OCI-LY1 (cell line): ENCODE measurements around the gene PPBP.

Experiments
- H2AFZ ChIP-seq: fragments of 200-600 bp; sonication (generic), shearing (Covaris generic); 2 replicates; pipeline ENCODE4 v1.6.0; 2014; ENCODE audit warnings: antibody characterized with exemption, mild to moderate bottlenecking, low read length
- H3F3A ChIP-seq: fragments of 200-600 bp; sonication (generic), shearing (Covaris generic); 2 replicates; pipeline ENCODE4 v1.6.0; 2014; ENCODE audit warnings: mild to moderate bottlenecking, antibody characterized with exemption, low read length, moderate library complexity; ENCODE audit not compliant: insufficient read depth
- H3K27ac ChIP-seq: fragments of 200-600 bp; sonication (generic); 2 replicates; pipeline ENCODE4 v1.5.1; 2014; ENCODE audit warnings: low read length, mixed run types, mild to moderate bottlenecking, low read depth; ENCODE audit not compliant: poor library complexity, severe bottlenecking
- H3K27me3 ChIP-seq: fragments of 200-600 bp; sonication (generic); 2 replicates; pipeline ENCODE4 v1.6.0; 2014; ENCODE audit warnings: antibody characterized with exemption, mild to moderate bottlenecking, low read length, moderate library complexity; ENCODE audit not compliant: insufficient read depth
- H3K36me3 ChIP-seq: fragments of 200-600 bp; sonication (generic); 2 replicates; pipeline ENCODE4 v1.6.1; 2014; ENCODE audit warnings: mild to moderate bottlenecking, antibody characterized with exemption, low read length, moderate library complexity, mixed read lengths; ENCODE audit not compliant: insufficient read depth
- H3K4me1 ChIP-seq: fragments of 200-600 bp; sonication (generic); 2 replicates; pipeline ENCODE4 v1.5.1; 2014; ENCODE audit warnings: mild to moderate bottlenecking, low read length, moderate library complexity; ENCODE audit not compliant: insufficient read depth, severe bottlenecking
- H3K4me2 ChIP-seq: fragments of 200-600 bp; sonication (generic), shearing (Covaris generic); 2 replicates; pipeline ENCODE4 v1.6.1; 2014; ENCODE audit warnings: low read length
- H3K4me3 ChIP-seq: fragments of 200-600 bp; sonication (generic); 2 replicates; pipeline ENCODE4 v1.5.1; 2014; ENCODE audit warnings: low read length, low read depth, mild to moderate bottlenecking, mixed read lengths; ENCODE audit not compliant: poor library complexity, severe bottlenecking
- H3K79me2 ChIP-seq: fragments of 200-600 bp; shearing (Covaris generic); 2 replicates; pipeline ENCODE4 v1.6.1; 2016; ENCODE audit warnings: mixed run types, low read length, mixed read lengths; ENCODE audit not compliant: insufficient read depth
- H3K9ac ChIP-seq: fragments of 200-600 bp; sonication (generic), shearing (Covaris generic); 2 replicates; pipeline ENCODE4 v1.6.1; 2014; ENCODE audit warnings: mild to moderate bottlenecking, low read length, mixed read lengths
- H3K9me2 ChIP-seq: fragments of 200-600 bp; sonication (generic), shearing (Covaris generic); 2 replicates; pipeline ENCODE4 v1.6.1; 2014; ENCODE audit warnings: low read depth, mild to moderate bottlenecking, low read length, mixed read lengths
- H3K9me3 ChIP-seq: fragments of 200-600 bp; shearing (Covaris generic); 2 replicates; pipeline ENCODE4 v1.6.1; 2014; ENCODE audit warnings: low read length, mixed read lengths
- H4K20me1 ChIP-seq: fragments of 200-600 bp; sonication (generic), shearing (Covaris generic); 2 replicates; pipeline ENCODE4 v1.6.0; 2016; ENCODE audit warnings: mild to moderate bottlenecking, low read length; ENCODE audit not compliant: insufficient read depth
- EZH2 ChIP-seq: fragments of 200-600 bp; sonication (generic), shearing (Covaris generic); IDR thresholded peaks from 2 replicates; pipeline ENCODE4 v1.8.0; 2017; ENCODE audit warnings: borderline replicate concordance, mixed run types, mild to moderate bottlenecking, antibody characterized with exemption, low read length, moderate library complexity, mixed read lengths
- TF ChIP-seq, protein P1 (sequence below): fragments of 200-600 bp; sonication (generic), shearing (Covaris generic); IDR thresholded peaks from 2 replicates; pipeline ENCODE4 v1.5.1; 2017; ENCODE audit warnings: mild to moderate bottlenecking, antibody characterized with exemption, low read length, moderate library complexity, mixed read lengths

PPBP gene

DNA sequence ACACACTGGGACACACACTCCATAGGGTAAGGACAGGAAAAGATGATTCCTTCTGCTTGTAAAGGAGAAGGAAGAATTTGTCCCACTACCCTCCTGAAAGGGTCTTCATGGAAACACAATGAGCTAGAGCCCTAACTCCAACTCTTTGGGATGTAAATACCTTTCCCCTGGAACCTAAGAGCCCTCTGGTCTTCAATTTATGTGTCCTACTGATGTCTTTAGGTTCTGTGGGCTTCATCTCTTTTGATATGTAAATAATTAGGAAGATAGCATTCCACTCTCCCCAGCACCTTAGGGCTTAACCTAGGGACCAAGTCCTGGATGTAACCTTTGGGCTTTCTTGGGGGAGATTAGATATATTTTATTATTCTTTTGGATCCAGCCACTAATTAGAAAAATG, 44.4 kb downstream of the PPBP start:
- Histone ChIP-seq H4K20me1 (no peaks in the 10 kb centered on the region), H3K27ac (no peak overlapping the region), H3K27me3 (no peaks in the 10 kb centered on the region), H2AFZ (no peak overlapping the region), H3K9ac (no peak overlapping the region), H3K4me3 (no peak overlapping the region), H3K9me3 (no peaks in the 10 kb centered on the region), H3K4me1 (no peaks in the 10 kb centered on the region), H3K36me3 (no peaks in the 10 kb centered on the region), H3K9me2 (no peaks in the 10 kb centered on the region), H3K79me2 (no peaks in the 10 kb centered on the region), H3K4me2 (no peak overlapping the region), H3F3A (no peaks in the 10 kb centered on the region)
- TF ChIP-seq EZH2: no peak
- TF ChIP-seq, protein P1, sequence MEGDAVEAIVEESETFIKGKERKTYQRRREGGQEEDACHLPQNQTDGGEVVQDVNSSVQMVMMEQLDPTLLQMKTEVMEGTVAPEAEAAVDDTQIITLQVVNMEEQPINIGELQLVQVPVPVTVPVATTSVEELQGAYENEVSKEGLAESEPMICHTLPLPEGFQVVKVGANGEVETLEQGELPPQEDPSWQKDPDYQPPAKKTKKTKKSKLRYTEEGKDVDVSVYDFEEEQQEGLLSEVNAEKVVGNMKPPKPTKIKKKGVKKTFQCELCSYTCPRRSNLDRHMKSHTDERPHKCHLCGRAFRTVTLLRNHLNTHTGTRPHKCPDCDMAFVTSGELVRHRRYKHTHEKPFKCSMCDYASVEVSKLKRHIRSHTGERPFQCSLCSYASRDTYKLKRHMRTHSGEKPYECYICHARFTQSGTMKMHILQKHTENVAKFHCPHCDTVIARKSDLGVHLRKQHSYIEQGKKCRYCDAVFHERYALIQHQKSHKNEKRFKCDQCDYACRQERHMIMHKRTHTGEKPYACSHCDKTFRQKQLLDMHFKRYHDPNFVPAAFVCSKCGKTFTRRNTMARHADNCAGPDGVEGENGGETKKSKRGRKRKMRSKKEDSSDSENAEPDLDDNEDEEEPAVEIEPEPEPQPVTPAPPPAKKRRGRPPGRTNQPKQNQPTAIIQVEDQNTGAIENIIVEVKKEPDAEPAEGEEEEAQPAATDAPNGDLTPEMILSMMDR: no peak

DNA sequence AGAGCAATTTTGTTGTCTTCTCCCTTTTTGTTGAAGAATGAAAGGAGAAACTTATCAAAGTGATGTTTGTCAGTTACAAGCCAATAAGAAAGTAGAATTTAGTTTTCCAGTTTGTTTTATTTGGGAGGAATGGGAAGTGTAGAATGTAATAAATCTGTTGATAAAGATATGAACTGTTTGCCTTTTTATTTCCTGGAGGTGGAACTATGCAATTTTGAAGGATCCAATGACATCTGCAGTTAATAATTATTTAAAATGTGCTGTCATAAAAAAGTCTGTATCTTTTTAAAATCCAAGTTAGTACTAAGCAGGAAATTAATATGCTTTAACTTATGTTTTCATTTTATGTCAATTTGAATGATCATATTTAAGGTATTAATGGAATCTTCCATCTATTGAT, 51.0 kb downstream of the PPBP start:
- no peak overlapping the region for H3K4me2 ChIP-seq
- TF ChIP-seq, protein P1: no peak
- TF ChIP-seq EZH2: no peak
- H3K27ac ChIP-seq: no peak overlapping the region
- no peak overlapping the region for H2AFZ ChIP-seq
- no peaks in the 10 kb centered on the region for H3K9me3 ChIP-seq
- no peaks in the 10 kb centered on the region for H3K4me1 ChIP-seq
- H3K79me2 ChIP-seq: no peaks in the 10 kb centered on the region
- H3F3A ChIP-seq: no peaks in the 10 kb centered on the region
- no peaks in the 10 kb centered on the region for H3K9me2 ChIP-seq
- H3K4me3 ChIP-seq: no peak overlapping the region
- no peaks in the 10 kb centered on the region for H3K36me3 ChIP-seq
- H3K9ac ChIP-seq: no peak overlapping the region
- no peaks in the 10 kb centered on the region for H3K27me3 ChIP-seq
- no peaks in the 10 kb centered on the region for H4K20me1 ChIP-seq
